CD4-positive, alpha-beta T cell treated with Interleukin-17A for 4 hours (primary cell): Measurements from ENCODE around the gene ATP11A.
"Not testable (repeated sequence)": the region's sequence is repeated elsewhere in the genome, so short reads cannot be mapped to it uniquely, and the experiment has no call there.

Experiments
- DNase-seq: peaks from one replicate; pipeline ENCODE4 v3.0.0-alpha.2; 2020; ENCODE audit warnings: mixed read lengths

Gene ATP11A

DNA sequence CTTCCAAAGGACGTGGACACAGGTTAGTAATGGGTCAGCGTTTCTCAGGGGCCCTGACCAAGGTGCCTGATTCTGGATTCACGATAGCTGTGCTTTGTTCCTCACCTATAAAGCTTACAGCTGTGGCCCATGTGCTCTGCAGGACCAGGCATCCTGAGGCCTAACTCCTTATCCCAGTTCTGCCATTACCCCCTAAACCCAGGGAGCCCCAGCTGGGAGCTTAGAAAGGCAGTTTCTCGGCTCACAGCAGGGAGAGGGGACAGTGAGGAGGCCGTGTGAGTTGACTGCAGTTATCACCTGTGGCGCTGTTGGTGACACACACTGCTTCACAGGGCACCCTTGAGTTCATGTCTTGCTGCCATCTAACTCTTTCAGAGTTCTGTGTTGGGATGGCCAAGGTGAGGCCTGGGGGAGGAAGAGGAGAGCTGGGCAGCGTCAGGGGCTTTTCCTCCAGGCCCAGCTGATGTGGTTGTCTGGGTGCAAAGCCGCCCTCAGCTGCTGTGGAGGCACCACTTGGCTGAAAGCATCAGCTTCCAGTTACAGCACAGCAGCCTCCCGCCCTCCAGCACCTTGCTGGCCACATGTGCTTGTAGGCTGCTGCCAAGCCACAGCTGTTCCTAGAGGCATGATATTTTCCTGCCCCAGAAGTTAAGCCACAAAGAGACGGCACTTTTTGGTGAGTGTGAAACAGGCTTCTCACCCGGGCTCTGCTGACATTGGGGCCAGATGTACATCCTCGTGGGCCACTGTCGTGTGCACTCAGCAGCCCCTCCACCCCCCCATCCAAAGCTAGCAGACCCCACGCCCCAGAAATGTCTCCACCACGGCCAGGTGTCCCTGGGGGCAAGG, 179.6 kb downstream of the ATP11A start:
- no peak for DNase-seq

DNA sequence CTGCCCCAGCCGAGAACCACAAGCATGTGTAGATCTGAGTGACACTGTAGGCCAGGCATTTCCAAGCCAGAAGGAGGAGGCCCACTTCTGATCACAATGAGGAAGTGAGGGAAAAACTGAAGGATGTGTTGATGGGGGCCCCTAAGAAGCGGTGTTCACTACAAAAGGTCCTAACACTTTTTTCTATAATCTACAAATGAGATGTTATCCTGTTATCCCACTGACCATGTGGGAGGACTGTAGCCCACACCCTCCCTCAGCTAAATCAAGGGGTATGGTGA, 180.2 kb downstream of the ATP11A start:
- no peak for DNase-seq

DNA sequence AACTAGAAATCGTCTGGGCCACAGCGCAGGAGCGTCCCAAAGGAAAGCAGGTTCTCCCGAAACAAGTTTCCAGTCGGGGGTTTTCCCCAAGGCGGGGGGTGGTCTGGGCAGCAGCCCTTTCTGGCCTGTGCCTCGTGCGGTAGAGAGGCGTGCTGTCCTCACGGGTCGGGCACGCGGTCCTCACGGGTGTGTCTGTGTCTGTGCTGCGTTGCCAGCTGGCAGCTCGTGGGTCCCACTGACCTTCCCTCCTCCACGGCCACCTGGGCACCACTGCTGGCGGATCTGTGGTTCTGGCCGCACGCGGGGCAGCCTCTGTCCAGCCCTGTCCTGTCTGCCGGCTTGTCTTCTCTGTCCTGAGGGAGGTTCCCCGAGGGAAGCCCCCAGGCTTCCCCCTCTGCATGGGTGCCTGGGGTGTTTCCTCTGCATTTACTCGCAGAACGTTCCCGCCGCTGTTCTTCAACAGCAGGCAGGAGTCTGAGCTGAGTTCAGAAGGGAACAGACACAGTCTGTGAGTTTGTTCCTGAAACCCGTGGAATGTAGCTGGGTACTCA, 181.0 kb downstream of the ATP11A start:
- no peak for DNase-seq

DNA sequence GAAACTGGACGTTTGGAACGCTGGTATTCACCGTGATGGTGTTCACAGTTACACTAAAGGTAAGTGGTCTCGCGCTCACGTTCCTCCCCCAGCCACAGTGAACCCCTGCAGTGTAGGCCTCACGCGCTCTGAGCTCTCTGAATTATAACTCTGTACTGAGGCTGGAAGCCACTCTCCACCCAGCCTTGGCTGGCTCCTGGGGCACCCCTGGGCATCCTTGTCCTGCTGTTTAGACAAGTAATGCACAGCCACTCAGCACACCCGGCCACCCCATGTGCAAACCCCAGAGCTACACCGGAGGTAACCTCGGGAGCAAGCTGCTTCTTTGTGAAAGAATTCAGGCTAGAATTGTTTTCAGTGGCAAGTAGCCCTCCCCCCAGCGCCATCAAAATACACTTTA, 181.9 kb downstream of the ATP11A start:
- no peak for DNase-seq

DNA sequence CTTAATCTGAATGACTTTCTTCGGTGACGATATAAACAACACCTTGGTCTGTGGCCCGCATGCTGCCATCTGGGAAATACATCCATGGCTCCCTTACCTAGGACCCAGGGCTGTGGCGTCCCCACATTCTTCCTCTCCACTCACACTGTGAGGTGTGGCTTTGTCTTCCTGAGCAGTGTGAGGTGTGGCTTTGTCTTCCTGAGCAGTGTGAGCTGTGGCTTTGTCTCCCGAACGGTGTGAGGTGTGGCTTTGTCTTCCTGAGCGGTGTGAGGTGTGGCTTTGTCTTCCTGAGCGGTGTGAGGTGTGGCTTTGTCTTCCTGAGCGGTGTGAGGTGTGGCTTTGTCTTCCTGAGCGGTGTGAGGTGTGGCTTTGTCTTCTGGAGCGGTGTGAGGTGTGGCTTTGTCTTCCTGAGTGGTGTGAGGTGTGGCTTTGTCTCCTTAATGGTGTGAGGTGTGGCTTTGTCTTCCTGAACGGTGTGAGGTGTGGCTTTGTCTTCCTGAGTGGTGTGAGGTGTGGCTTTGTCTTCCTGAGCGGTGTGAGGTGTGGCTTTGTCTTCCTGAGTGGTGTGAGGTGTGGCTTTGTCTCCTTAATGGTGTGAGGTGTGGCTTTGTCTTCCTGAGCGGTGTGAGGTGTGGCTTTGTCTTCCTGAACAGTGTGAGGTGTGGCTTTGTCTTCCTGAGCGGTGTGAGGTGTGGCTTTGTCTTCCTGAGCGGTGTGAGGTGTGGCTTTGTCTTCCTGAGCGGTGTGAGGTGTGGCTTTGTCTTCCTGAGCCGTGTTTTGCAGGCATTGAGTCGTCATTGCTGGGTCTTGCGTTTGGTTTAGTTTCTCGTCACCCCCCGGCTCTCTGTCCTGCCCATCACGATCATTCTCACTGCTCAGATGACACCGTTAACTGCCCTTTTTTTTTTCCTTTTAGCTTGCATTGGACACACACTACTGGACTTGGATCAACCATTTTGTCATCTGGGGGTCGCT, 183.1 kb downstream of the ATP11A start:
- not testable (repeated sequence) for DNase-seq

DNA sequence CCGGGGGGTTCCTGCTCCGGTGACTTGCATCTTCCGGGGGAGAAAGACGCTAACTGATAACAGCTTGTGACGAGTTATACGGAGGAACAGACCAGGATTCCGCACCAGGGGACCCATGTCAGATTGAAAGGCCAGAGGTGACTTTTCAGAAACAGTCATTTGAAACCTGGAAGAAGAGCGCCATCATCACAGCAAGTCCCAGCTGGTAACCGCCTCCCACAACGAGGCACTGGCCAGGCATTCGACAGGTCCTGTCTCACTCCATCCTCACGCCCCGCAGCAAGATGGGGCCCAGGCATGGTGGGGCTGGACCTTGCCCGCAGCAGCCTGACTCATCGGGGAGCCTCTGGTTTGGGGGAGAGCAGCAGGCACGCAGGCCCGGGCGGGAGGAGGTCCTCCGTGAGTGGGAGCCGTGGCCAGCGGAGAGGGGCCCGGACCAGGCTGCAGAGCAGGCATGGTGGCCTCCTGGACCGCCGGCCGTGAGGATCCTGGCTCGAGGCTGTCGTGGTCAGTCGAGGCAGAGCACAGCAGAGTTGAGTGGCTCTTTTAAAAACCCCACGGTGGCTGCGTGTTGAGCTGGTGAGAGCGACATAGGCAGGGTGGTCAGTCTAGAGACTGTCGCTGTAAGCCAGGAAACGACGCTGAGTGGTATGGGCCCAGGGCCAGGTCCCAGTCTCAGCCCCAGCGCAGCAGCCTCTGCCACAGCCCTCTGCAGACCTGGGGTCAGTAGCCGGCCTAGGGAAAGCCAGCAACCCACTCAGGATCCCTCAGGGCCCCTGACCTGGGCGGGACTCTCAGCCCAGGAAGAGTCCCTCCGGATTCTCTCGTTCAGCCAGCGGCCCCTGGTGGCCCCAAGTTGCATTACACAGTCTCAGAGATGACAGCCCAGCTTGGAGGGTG, 184.3 kb downstream of the ATP11A start:
- peak; percentile 32 for DNase-seq

DNA sequence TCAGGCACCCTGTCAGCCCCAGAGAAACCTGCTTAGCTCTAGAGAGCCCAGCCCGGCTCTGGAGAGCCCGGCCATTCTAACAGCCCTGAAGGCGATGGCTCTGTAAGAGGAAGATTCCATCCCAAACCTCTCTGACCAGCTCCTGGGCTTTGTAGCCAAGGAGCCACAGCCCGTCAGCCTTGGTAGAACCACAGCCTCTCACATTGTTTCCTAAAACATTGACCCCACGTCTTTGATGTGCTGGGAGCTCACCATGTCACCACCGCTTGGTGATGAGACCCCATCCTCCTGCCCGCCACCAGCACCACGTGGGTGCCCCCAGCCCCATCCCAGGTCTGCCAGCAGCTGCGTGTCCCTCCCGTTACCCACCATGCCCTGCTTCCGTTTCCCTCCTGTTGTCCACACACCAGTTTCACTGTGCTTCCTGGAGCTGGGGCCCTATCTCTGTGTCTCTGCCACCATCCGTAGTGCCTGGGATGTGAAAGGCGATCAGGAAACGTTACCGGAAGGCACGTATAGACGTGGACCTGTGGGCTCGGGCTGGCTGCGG, 185.0 kb downstream of the ATP11A start:
- DNase-seq = no peak

DNA sequence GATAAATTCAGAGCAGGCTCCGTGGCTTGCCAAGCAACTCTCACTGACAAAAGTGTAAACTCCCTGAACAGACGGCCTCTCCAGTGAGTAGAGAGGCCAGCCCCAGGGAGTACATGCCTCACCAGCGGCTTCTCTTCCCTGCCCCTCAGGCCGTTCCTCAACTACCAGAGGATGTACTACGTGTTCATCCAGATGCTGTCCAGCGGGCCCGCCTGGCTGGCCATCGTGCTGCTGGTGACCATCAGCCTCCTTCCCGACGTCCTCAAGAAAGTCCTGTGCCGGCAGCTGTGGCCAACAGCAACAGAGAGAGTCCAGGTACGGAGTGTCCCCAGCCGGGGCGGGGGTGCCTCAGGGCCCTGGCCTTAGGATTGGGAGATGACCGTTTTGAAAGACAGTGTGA, 185.8 kb downstream of the ATP11A start:
- DNase-seq = no peak

DNA sequence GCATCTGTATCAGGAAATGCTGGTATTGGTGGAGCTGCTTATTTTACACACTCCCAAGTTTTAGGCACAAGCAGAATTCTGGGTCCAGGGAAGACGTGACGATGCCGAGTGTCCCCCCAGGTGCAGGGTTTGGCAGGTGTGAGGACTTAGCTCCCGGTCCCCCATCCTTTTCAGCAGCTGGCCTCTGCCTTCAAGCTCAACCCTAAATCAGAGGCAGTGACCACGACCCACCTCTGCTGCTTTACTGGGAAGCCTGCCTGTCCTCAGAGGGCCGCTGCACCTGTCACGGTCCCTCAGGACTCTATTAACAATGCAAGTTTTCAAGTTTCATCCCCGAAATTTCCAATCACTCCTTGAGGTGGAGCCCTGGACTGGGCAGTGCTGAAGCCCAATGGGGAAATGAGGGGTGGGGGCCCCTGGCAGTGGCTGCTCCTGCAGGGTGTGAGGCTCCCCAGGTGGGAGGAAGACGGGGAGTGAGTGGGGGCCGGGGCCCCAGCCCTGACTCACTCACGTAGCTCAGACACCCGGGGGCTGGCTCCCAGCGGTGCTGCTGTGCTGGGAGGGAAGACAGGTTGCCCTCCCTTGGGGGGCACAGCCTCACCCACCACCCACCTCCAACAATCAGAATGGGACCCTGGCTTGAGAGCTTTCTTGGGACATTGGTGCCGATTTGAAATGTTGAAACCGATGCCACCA, 186.6 kb downstream of the ATP11A start:
- no peak for DNase-seq

DNA sequence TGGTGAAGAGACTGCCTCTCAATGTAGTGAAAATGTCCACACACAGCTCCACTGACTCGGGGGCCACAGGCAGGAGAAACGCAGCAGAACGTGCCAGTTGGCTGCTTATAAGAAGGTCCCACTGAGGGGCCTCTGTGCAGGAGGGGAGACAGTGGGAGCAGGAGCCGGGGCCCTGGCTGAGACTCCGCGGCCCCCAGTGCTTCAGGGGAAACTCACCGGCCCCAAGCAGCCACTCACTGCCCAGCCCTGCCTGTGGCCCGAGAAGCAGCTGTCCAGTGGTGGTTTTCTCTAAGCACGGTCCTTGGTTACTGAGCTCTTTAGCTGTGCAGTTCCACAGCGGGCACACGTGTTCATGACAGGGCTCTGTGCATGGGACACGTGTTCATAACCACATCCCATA, 187.2 kb downstream of the ATP11A start:
- no peak for DNase-seq

DNA sequence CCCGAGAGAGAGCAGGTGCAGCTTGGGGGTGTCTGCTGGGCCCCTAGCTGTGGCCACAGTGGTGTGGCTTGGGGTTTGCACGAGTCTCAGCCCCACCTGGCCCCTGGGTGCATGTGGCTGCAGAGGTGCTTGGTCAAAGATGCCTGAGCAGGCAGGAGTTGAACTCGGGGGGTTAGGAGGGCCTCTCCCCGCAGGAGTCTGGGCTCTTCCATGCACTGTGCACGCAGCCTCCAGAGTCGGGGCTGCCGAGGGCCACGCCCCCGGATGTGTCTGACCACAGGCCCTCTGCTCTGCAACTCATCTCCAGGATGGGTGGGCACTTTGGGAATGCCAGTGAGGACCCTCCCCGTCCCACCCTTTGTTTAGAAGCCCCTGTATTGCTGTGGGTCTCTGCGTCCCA, 187.7 kb downstream of the ATP11A start:
- no peak for DNase-seq

DNA sequence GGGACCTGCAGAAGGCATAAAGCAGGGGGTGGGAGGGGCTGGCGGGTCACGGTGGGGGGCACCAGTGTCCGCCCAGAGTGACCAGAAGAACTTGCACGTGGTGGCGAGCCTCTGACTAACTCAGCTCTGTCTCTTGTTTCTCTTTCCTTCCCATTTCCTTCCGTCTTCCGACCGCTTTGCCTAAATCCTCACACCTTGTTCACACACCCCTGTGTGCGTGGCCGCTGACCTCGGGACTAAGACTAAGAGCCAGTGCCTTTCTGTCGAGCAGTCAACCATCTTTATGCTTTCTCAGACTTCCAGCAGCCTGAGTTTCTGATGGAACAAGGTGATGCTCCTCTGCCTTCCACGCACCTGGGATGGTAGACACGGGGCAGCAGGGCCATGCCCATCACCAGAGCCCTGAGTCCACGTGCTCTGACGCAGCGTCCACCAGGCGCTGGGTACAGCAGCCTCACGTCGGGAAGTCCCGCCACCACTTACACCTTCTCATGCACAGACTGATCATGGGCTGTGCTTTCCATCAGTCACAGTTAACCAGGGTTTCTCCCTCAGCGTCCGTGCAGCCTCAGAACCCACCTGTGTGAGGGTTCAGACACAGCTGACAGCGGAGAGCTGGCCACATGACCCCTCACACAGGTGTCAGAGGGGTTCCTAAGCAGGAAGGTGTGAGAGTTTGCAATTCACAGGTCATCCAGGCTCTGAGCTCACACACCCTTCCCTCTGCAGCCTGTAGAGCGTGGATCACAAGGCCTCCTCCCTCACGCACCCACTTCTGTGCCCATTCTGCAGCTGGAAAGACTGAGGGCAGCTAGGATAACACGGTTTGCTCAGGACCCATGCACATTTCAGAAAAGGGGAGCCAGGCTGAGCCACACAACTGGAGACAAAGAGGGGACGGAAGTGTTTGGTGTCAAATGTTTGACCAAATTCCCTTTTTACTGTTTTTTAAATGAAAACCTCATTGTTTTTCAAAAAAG, 188.4 kb downstream of the ATP11A start:
- no peak for DNase-seq

DNA sequence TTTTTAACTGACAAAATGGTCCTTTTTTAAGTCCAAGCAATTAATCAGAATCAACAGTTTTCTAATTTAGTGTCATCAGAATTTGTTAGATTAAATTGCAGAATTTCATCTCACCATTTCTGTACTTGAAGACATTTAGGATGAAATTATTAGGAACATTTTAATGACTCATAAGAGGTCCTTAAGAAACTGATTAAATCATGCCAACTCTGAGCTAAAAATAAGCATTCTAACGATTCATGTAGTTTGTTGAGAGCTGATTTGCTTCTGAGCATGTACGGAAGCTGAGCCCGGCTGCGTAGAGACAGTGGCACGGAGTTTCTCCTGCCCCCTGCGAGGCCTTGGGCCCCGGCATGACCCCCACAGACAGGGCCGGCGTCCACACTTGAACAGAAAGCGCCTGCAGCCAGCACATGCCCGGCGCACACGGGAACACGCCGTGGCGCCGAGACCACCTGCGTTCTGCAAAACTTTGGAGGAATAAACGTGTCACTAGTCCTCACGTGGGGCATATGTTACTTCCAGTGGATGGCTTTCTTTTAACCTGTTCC, 189.5 kb downstream of the ATP11A start:
- no peak for DNase-seq

DNA sequence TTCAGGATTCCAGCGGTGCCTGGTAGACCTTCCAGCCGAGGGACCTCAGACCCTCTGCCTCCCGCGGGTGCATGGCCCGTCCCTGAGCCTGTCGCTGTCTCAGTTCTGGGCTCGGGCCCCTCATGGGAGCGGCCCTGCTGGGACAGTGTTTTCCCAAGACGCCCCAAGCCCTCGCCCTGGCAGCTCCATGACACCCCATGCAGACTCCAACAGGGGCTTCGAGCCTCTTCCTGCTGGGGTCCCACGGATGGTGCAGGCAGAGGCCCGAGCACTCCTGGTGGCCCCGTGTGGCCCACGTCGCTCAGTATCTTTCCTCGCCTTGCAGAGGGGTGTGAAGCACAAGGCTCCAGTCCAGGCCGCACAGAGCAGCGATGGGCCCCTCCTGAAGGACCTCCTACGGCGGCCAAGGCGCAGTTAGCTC, 190.4 kb downstream of the ATP11A start:
- DNase-seq = no peak

DNA sequence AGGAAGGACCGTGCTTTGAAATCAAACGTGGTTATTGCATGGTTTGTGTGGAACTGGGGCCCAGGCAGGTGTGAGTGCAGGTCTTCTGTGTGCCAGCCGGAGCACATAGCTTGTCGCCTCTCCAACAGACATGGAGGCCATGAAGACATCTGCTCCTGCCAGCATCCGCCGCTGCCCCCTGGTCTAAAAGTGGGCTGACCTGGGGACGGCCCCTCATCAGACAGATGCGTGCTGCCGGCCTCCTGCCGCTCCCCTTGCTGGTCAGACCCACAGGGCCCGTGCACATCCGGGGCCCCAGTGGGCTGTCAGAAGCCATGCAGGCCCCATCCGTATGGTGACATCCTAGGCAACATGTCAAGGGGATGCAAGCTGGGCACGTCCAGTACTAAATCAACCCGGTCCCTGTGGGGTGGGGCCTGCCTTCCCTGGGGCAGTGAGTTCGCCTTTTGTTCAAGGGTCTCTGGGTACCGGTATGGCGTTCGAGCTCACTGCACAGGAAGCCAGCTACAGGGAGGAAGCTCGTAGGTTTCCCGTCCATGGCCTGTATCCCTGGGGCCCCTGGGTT, 191.2 kb downstream of the ATP11A start:
- DNase-seq = no peak

DNA sequence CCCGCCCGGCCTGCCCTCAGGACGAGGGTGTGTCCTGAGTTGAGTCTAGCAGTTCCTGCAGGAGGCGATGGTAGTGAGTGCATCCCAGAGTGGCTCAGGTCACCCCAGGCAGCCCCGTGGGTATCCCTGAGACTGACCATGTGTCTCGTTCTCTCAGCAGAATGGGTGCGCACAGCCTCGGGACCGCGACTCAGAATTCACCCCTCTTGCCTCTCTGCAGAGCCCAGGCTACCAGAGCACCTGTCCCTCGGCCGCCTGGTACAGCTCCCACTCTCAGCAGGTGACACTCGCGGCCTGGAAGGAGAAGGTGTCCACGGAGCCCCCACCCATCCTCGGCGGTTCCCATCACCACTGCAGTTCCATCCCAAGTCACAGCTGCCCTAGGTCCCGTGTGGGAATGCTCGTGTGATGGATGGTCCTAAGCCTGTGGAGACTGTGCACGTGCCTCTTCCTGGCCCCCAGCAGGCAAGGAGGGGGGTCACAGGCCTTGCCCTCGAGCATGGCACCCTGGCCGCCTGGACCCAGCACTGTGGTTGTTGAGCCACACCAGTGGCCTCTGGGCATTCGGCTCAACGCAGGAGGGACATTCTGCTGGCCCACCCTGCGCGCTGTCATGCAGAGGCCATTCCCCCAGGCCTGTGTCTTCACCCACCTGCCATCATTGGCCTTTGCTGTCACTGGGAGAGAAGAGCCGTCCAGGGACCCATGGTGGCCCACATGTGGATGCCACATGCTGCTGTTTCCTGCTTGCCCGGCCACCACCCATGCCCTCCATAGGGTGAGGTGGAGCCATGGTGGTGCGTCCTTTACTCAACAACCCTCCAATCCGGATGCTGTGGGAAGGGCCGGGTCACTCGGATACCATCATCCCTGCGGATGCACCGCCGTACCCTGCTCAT, 192.1 kb downstream of the ATP11A start:
- DNase-seq = no peak

DNA sequence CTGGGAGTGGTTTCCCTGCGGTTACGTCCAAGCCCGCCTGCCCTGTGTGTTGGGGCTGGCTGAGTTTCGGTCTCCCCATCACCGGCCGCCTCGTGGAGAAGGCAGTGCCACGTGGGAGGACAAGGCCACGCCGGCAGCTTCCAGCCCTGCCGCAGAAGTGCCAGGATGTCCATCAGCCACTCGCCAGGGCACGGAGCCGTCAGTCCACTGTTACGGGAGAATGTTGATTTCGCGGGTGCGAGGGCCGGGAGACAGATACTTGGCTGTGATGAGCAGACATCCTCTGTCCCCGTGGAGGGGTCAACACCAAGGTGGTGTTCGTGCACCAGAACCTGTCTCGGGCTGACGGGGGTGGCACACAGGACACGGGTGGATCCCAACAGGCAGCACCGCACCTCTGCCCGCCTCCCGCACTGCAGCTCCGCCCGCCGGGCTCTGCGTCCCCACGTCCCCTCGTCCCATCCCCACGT, 192.8 kb downstream of the ATP11A start:
- no peak for DNase-seq

DNA sequence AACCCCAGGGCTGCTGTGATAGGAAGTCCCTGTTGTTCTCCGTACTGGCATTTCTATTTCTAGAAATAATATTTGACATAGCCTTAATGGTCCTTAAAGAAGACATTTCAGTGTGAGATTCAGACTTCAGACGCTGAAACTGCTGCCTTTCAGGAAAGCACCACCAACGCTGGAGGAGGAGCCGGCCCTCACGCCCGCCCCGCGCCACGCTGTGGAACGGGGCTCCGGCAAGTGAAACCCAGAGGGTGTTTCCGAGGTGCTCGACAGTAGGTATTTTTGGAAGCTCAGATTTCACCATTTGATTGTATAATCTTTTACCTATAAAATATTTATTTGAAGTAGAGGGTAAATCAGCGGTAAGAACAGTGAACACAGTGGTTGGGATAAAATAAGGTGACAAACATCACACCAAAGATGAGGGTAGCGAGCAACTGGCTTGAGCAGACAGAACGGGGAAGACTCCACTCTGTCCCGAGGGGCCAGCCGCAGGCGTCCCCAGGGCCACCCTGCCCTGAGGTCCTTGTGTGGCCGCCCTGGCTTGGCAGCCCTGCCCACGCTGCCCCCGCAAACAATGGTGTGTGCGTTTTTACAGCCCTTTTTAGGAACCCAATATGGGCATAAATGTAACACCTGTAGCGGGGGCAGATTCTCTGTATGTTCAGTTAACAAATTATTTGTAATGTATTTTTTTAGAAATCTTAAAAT, 193.6 kb downstream of the ATP11A start:
- no peak for DNase-seq
